ENCODE results near the gene TTYH3.

TTYH3 gene

GRCh38 chr7:2612445-2613097, 19.2 kb upstream of the TTYH3 start:
- H3K4me3 ChIP-seq (ENCODE audit: low read depth, low read length) = no peak overlapping the region
- DNase-seq (ENCODE audit: low read depth) = no peak
- no peak for TF ChIP-seq CTCF (conservative IDR thresholded peaks at IDR 0.05; ENCODE audit: low read depth, low read length)

- H3K4me3 ChIP-seq (ENCODE audit: low read depth, low read length) = no peak overlapping the region
- no peak for TF ChIP-seq CTCF (conservative IDR thresholded peaks at IDR 0.05; ENCODE audit: low read depth, low read length)
- no peak for DNase-seq (ENCODE audit: low read depth)
These were observed 18.5 kb upstream of the TTYH3 start for GRCh38 chr7:2613098-2613930.

GRCh38 chr7:2613931-2614600, 17.7 kb upstream of the TTYH3 start:
- peak overlapping the region; percentile 26 for H3K4me3 ChIP-seq (ENCODE audit: low read depth, low read length)
- DNase-seq (ENCODE audit: low read depth) = peak; percentile 25
- no peak for TF ChIP-seq CTCF (conservative IDR thresholded peaks at IDR 0.05; ENCODE audit: low read depth, low read length)

DNA sequence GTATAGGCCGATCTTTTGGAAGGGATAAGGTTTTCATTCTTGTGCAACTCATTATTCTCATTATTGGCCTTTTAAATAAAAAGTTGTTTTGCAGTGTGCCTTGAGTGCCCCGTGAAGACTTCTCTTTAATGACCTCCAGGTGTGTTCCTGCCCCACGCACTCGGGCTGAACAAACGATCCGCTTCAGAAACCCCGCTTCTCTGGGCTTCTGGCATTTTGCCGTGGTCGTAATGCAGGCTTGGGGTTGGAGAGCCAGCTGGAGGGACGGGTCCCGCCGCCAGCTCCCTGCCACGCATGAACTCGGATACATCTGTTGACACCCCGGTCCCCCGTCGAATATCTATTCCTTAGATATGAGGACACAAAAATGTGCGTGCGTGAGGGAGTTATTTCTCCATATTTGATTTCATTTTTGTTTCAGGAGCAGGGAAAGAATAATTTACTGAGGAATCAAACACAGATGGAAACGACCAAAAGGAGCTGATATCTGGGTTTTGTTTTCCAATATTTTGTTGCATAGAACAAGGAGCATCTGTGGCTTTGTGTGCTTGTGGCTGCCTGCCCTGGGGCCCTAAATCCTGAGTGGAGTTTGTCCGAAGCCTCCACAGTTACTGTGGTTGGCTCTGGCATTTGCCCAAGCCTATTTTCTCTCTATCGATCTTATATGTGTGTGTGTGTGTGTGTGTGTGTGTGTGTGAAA, 17.0 kb upstream of the TTYH3 start:
- TF ChIP-seq CTCF (conservative IDR thresholded peaks at IDR 0.05; ENCODE audit: low read depth, low read length) = no peak
- H3K4me3 ChIP-seq (ENCODE audit: low read depth, low read length) = no peak overlapping the region
- no peak for DNase-seq (ENCODE audit: low read depth)

DNA sequence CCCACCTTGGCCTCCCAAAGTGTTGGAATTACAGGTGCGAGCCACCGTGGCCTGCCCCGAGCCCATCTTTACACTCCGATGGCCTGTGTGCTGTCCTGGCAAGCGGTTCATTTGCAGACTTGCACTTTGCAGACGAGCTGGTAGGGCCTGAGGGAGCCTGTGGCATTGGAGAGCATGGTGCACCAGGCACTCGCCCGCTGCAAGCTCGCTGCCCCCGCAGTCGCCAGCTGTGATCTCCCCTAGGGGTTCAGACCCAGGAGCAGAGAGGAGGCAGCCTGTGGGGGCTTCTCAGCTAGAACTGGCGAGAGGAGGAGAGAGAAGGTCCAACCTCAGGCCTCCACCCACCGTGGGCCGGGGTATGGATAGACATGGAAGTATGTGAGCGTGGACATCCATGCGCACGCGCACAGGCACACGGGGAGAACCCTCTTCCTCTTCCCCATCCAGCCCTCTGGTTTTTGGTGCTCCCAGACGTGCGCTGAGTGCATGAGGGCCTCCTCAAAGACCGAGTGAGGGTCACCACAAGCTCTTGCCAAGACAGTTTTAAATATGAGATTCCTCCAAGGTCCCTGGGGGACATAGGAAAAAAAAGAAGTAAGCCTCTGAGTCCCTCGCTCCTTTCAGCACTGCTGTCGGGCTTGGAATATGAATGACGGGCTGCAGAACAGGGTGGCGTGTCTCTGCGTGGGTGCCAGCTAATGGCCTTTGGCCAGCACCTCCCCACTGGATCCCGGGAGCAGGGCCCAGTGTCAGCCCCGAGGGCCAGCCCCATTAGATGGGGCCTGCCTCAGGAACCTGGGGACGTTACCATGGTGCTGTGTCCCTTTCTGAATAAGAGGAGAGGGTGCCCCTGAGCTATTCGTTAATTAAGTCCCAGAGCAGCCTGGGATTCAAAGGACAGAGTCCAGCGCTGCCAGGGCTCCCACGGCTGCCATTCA, 15.1 kb upstream of the TTYH3 start:
- DNase-seq (ENCODE audit: low read depth) = no peak
- TF ChIP-seq CTCF (conservative IDR thresholded peaks at IDR 0.05; ENCODE audit: low read depth, low read length) = no peak
- H3K4me3 ChIP-seq (ENCODE audit: low read depth, low read length) = no peak overlapping the region

All from choroid plexus epithelial cell (primary cell).